GM12801 (cell line): Measurements from ENCODE around the gene VASP.

Source experiments
- TF ChIP-seq, protein P1 (sequence below): IDR thresholded peaks from one replicate; pipeline ENCODE4 v1.5.1; 2011; ENCODE audit warnings: control low read depth; ENCODE audit not compliant: insufficient read length; ENCODE audit errors: extremely low read depth

VASP gene

DNA sequence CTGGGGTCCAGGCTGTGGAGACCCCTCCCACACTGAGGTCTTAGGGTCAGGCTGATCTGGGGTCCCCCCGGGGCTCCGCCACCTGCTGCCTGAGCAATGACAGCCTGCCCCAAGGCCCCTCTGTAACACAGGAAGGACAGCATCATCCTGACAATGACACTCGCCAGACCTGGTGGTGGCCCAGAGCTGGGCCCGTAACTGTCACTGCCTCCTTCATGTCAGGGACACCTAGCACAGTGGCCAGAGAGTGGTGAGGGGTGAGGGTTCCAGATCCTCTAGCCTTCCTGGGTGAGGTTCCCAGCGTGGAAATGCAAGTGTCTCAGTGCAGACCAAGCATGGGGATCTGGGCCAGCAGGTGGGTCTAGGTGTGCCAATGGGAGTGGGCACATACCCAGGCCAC is 49.6 kb downstream of the VASP start:
- TF ChIP-seq, protein P1, sequence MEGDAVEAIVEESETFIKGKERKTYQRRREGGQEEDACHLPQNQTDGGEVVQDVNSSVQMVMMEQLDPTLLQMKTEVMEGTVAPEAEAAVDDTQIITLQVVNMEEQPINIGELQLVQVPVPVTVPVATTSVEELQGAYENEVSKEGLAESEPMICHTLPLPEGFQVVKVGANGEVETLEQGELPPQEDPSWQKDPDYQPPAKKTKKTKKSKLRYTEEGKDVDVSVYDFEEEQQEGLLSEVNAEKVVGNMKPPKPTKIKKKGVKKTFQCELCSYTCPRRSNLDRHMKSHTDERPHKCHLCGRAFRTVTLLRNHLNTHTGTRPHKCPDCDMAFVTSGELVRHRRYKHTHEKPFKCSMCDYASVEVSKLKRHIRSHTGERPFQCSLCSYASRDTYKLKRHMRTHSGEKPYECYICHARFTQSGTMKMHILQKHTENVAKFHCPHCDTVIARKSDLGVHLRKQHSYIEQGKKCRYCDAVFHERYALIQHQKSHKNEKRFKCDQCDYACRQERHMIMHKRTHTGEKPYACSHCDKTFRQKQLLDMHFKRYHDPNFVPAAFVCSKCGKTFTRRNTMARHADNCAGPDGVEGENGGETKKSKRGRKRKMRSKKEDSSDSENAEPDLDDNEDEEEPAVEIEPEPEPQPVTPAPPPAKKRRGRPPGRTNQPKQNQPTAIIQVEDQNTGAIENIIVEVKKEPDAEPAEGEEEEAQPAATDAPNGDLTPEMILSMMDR: no peak

DNA sequence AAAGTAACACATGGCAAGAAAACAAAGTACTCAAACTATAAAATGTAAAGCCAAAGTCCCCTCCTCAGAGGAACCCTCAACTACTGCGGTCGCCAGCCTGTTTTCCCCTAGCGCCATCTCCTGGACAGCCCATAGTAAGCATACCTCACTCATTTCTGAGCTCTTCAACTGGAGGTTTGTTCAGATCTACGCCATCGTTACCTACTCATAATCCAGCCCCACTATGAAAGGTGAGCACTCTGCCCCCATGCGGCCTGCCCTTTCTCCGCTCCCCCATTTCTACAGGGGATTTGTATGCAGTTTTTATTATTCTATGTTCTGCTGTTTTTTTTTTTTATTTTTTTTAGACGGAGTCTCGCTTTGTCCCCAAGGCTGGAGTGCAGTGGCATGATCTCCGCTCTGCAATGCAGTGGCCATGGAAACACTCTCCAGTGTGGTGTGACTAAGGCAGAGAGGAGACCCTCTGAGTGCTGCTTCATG is 51.2 kb downstream of the VASP start:
- TF ChIP-seq, protein P1: peak; percentile 61

DNA sequence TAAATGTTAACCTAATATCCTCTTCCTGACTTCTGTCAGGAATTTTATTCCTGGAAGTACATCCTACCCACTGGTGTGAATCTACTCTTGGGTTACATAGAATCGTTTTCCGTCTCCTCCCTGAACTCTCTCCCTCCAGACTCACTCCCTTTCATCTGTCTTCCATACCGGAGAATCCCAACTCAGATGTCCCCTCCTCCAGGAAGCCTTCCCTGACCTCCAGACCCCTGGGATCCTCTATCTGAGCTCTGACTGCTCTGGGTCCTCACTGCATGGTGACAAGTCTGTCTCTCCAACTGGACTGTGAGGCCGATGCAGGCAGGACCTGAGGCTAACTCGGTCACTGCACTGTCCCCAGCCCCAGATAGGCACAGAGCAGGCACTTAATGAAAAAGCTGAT is 52.8 kb downstream of the VASP start:
- TF ChIP-seq, protein P1: no peak

DNA sequence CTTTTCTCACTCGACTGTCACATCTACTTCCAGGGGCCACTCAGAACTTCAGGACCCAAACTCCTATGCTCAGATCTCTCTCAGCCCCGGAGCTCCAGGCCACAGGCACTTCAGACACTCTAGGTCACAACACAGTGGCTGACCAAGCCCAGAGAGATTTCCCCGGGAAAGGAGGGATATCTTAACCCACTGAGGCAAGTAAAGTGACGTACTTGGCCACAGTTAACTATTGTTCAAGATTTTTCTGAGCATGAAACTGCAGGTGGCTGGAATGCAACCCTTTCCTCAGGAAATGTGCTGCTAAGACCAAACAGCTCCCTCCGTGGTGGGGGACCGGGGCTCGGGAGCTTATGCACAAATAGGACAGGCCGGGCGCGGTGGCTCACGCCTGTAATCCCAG is 53.4 kb downstream of the VASP start:
- TF ChIP-seq, protein P1: no peak

DNA sequence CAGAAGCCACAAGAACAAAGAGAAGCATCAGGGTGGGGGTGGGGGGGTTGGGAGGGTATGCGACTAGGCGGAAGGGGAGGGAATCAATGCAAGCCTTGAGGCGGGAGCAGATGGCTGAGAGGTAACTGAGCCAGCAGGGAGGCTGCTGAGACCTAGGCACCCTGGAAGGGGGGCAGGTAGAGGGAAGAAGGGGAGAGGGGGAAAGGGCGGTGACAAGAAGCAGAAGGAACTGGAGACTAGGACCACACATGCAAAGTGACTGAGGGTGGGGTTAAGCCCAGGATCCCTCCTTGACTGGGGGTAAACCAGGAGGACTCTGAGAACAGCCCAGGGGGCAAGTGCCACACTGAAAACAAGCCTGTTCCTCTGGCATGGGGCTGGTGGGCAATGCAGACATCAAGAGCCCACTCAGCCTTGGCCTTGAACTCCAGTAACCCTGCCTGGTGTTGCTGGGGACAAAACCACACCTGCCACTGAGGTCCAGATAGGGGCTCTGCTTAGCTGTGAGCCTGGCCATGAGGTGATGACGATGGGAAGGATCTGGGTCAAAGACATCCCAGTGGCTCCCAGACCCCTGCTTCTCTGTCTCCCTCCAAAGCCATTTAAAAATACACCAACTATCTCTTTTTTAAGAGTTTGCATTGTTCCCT is 57.0 kb downstream of the VASP start:
- TF ChIP-seq, protein P1: no peak

DNA sequence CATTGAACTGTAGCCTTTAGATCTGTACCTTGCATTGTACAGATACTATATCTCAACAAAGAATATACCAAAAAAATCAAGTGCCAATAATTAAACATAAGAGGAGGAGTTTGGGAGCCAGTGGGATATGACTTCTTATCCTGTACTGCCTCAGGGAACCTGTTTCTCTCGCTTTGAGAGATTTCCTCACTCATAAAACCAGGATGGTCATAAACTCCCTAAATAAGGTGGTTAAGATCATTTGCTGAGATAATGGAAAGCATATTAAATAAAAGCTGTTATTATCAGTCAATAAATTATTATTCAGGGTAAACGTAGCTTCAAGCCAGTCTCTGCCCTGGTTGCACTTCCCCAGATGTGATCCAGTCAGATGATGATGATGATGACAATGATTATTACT is 60.3 kb downstream of the VASP start:
- TF ChIP-seq, protein P1: no peak

DNA sequence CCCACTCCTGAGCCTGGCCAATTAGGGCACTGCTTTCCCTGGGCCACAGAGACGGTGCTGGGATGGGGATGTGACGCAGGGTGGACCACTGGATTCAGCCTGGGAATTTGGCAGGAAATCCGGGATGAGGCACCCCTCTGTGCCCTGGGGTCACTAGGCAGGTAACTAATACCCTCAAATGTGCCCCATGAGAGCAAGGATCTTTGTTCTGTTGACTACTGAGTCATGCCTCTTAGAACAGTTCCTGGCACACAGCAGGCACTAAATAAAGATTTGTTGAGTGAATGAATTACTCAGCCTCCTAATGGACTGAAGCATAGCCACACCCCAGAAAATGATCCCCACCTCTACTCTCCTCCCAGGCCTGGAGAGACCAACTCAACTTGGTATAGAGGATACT is 61.5 kb downstream of the VASP start:
- TF ChIP-seq, protein P1: no peak
